D721Med (cell line): ENCODE data around the gene TBCEL.

ENCODE experiments used
- DNase-seq: peaks from one replicate; pipeline ENCODE4 v3.0.0; 2011; ENCODE audit warnings: low spot score; ENCODE audit not compliant: insufficient read length
- FAIRE-seq: peaks from 2 replicates; lab custom pipeline; 2011; peaks lifted over from hg19 to GRCh38; lab: Jason Lieb, UNC
- TF ChIP-seq, protein P1 (sequence below): IDR thresholded peaks from 2 replicates; pipeline ENCODE4 v1.5.1; 2012; ENCODE audit warnings: mild to moderate bottlenecking, control low read depth; ENCODE audit not compliant: insufficient read depth; ENCODE audit errors: missing control alignments

The TBCEL gene

GRCh38 chr11:121023848-121024751, at the start of gene TBCEL:
TBCEL (plus strand) TSS chr11:121024102; CDS start chr11:121045691, 21,589 bp downstream.
- TF ChIP-seq, protein P1, sequence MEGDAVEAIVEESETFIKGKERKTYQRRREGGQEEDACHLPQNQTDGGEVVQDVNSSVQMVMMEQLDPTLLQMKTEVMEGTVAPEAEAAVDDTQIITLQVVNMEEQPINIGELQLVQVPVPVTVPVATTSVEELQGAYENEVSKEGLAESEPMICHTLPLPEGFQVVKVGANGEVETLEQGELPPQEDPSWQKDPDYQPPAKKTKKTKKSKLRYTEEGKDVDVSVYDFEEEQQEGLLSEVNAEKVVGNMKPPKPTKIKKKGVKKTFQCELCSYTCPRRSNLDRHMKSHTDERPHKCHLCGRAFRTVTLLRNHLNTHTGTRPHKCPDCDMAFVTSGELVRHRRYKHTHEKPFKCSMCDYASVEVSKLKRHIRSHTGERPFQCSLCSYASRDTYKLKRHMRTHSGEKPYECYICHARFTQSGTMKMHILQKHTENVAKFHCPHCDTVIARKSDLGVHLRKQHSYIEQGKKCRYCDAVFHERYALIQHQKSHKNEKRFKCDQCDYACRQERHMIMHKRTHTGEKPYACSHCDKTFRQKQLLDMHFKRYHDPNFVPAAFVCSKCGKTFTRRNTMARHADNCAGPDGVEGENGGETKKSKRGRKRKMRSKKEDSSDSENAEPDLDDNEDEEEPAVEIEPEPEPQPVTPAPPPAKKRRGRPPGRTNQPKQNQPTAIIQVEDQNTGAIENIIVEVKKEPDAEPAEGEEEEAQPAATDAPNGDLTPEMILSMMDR = no peak
- DNase-seq (peak; percentile 94), FAIRE-seq (no peak)

DNA sequence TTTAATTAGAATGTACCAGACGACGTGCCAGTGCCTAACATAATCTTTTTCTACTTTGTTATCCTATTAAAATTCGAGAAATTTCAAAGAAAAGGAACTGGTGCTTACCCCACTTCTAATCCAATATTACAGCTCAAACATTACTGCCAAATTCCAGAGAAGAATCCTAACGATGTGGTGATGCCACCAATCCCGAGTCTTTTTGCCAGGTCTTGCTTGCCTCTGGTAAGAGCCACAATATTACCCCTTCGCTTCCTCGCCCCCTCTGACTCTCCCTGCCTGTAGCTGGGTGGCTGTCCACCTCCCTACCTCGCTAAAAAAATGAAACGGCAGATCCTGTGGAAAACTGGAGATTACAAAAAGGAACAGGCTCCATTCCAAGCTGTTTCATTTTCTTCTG, 49.4 kb upstream of the TBCEL start:
- TF ChIP-seq, protein P1 = no peak
- DNase-seq = no peak
- FAIRE-seq = no peak

- no peak for DNase-seq
- TF ChIP-seq, protein P1 = no peak
- FAIRE-seq = no peak
These were observed 48.9 kb upstream of the TBCEL start for GRCh38 chr11:120974965-120975364.

GRCh38 chr11:120977266-120978137, 46.4 kb upstream of the TBCEL start:
- TF ChIP-seq, protein P1 = no peak
- FAIRE-seq (no peak), DNase-seq (no peak)

GRCh38 chr11:120978701-120979100, 45.2 kb upstream of the TBCEL start:
- TF ChIP-seq, protein P1 = no peak
- DNase-seq (no peak), FAIRE-seq (no peak)

DNA sequence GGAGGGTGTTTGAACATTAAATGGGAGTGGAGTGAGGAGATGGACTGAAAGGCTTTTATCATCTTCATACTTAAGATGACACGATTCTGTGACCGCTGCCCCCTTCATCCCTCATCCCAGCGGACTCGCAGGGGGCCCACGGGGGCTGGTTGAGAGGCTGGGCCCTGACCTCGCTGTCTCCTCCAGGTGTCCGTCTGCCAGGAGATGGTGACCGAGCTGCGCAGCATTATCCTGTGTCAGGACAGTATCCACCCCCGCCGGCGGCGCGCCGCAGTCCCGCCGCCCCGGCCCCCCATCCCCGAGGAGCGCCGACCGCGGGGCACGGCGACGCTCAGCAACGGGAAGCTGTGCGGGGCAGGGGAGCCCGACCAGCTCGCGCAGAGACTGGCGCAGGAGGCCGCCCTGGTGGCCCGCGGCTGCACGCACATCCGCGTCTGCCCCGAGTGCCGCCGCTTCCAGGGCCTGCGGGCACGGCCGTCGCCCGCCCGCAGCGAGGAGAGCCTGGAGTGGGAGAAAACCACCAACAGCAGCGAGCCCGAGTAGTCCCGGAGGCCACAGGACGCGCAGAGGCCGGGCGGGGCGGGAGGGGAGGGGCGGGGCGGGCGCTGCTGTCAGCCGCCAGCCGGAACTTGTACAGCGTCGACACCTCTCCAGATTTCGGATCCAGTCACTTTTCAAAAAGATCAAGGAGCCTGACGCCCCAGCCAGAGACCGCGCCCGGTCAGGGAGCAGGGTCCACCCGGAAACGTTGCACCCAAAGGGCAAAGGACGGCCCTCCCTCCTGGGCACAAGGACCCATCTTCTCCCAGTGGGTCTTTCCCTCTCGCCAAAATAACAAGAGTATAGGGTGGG, 38.0 kb upstream of the TBCEL start:
- TF ChIP-seq, protein P1 = peak; percentile 13
- DNase-seq = peak; percentile 39
- FAIRE-seq = no peak
